ENCODE measurements around the gene CAMSAP3.

Gene CAMSAP3

DNA sequence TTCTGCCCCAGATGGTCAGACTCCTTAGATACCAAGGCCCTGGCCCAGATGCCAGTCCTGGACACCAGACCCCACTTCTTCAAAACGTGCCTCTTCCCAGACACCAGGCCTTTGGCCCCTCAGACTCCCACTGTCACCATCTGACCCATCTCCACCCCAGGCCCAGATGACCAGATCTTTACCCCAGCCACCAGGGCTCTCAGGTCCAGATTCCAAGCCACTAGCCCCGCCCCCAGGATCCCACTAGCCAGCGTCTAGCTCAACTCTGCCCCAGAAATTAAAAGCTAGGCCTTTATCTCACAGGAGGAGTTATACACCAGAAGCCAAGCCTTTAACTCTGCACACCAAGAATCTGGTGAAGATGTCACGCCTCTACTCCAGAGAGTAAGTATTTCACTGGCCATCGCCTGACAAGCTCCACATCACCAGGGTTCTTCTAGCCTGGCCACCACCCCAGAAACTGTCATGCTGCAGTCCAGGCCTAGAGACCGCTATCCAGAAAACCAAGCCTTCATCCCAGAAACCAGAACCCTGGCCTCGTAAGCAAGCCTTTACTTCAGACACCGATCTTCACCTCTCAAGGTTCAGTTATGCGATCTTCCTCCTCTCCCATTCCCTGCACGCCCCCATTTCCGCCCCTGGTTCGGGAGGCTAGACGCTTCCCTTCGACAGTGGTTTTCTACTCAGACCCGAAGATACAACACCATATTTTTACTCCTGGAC lies 33.1 kb downstream of the CAMSAP3 start:
- no peak for DNase-seq (ENCODE audit: insufficient read length, low spot score)
- no peak for FAIRE-seq
- TF ChIP-seq, protein P1, sequence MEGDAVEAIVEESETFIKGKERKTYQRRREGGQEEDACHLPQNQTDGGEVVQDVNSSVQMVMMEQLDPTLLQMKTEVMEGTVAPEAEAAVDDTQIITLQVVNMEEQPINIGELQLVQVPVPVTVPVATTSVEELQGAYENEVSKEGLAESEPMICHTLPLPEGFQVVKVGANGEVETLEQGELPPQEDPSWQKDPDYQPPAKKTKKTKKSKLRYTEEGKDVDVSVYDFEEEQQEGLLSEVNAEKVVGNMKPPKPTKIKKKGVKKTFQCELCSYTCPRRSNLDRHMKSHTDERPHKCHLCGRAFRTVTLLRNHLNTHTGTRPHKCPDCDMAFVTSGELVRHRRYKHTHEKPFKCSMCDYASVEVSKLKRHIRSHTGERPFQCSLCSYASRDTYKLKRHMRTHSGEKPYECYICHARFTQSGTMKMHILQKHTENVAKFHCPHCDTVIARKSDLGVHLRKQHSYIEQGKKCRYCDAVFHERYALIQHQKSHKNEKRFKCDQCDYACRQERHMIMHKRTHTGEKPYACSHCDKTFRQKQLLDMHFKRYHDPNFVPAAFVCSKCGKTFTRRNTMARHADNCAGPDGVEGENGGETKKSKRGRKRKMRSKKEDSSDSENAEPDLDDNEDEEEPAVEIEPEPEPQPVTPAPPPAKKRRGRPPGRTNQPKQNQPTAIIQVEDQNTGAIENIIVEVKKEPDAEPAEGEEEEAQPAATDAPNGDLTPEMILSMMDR (IDR thresholded peaks at IDR 0.05; ENCODE audit: insufficient read depth, missing control alignments) = no peak

DNA sequence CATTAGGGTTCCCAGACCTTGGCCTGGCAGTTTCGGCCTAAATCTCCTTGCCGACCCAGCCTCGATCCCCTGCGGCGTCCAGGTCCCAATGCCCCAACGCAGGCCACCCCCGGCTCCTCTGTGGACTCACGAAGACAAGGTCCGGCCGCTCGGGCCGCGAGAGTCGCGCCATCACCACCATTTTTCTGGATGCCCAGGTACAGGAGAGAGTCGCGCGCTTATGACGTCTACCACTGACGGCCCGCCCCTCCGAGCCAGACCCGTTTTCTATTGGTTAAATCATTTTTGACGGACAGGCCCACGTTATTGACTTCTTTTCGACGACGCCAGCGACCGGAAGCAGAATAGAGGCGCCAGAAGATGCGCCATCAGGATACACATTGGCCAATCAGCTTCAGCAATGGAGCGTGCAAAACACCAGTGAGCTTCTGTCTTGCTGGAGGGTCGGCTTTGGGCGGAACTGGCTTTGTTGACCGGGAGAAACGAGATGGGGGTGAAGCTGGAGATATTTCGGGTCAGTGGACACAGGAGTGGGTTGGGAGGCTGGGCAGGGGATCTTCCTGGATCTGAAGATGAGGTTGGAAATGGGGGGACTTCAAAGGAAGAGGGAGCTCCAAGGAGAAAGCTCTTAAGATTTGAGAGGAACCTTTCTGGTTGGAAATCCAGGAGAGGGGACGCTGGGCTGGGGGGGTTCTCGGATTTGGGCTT lies 33.8 kb downstream of the CAMSAP3 start, which contains the start of the genes PET100 and XAB2:
Gene PET100 (plus strand): TSS at position 447 of the 708 bp plus-strand sequence. CDS start 41 bp downstream, at position 488.
Gene XAB2 (minus strand): TSS at position 199 of the 708 bp plus-strand sequence. CDS start 18 bp downstream, at position 181.
- TF ChIP-seq, protein P1 (IDR thresholded peaks at IDR 0.05; ENCODE audit: insufficient read depth, missing control alignments) = no peak
- FAIRE-seq (peak; percentile 89), DNase-seq (ENCODE audit: insufficient read length, low spot score) (peak; percentile 100)

- FAIRE-seq (no peak), DNase-seq (ENCODE audit: insufficient read length, low spot score) (no peak)
- TF ChIP-seq, protein P1 (IDR thresholded peaks at IDR 0.05; ENCODE audit: insufficient read depth, missing control alignments) = no peak
These were observed 35.9 kb downstream of the CAMSAP3 start for GRCh38 chr19:7631577-7631976.

GRCh38 chr19:7632340-7633203 lies 36.9 kb downstream of the CAMSAP3 start:
- FAIRE-seq = no peak
- no peak for DNase-seq (ENCODE audit: insufficient read length, low spot score)
- TF ChIP-seq, protein P1 (IDR thresholded peaks at IDR 0.05; ENCODE audit: insufficient read depth, missing control alignments) = no peak

- FAIRE-seq = no peak
- TF ChIP-seq, protein P1 (IDR thresholded peaks at IDR 0.05; ENCODE audit: insufficient read depth, missing control alignments) = no peak
These were observed 38.0 kb downstream of the CAMSAP3 start, which contains the start of gene PCP2 for GRCh38 chr19:7633698-7634097. PCP2 (minus strand) TSS chr19:7633719; CDS start chr19:7633457, 262 bp downstream.

DNA sequence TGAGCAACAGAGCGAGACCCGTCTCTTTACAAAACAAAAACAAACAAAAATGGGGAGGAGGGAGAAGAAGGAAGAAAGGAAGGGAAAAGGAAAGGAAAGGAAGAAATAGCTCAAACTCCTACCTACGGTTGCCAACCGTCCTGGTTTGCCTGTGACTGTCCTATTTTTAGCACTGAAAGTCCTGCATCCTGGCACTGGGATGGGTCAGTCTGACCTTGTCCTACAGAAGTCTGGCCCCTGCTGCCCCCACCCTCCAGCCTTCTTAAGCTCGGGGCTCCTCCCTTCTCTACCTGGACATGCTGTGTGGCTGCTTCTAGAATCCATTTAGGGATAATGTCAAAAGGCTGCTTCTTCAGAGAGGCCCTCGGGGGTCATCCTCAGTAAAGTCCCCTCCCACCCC lies 40.0 kb downstream of the CAMSAP3 start:
- TF ChIP-seq, protein P1 (IDR thresholded peaks at IDR 0.05; ENCODE audit: insufficient read depth, missing control alignments) = no peak
- FAIRE-seq (no peak), DNase-seq (ENCODE audit: insufficient read length, low spot score) (no peak)

More at GRCh38 chr19:7633698-7634097, 38.0 kb downstream of the CAMSAP3 start, which contains the start of gene PCP2:
- no peak for DNase-seq (ENCODE audit: insufficient read length, low spot score)

Data from D721Med (cell line).